HuH-7 (cell line): Measurements from ENCODE around the gene MMP8.
A peak's percentile ranks its signal among the peaks of the same experiment; 100 is the strongest.

ENCODE experiments used
- DNase-seq: peaks from one replicate; pipeline ENCODE4 v3.0.0; 2011; ENCODE audit warnings: low spot score

The MMP8 gene

DNA sequence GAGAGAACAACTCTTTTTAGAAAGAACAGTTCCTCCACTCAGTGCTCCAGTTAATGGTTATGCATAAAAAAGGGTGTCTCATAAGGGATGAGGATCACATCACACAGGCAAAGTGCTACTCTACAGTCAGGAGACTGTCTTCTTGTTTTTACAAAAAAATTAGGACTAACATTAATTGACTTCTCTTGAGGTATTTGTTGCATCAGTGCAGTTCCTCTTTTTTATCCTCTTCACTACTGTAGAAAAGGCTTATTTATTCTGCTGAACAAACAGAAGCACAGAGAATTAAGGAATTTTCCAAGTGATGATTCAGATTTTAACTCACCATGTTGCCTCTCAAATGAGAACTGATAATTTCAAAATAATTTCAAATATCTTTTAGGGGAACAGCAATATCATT is 1.9 kb downstream of the MMP8 start:
- no peak for DNase-seq

- DNase-seq: no peak
Measured at GRCh38 chr11:102719620-102720277, 5.0 kb downstream of the MMP8 start.

DNA sequence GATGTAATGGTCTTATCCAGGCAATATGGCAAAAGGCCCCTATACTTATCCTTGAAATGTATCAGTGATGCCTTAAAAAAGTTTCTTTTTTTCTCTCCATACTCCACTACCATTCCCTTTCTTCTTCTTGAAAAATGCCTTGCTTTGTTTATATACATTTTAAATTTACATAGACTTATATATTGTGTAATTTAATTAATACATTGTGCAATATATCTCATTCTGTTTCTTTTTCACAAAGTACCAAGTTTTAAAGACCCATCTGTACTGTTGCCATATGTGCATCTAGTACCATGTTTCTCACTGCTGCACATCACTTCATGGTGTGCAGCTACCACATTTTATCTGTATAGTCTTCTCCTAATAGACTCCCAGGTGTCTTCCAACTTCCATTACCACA is 7.5 kb downstream of the MMP8 start:
- no peak for DNase-seq

GRCh38 chr11:102716527-102716926 is 8.2 kb downstream of the MMP8 start:
- DNase-seq: no peak

DNA sequence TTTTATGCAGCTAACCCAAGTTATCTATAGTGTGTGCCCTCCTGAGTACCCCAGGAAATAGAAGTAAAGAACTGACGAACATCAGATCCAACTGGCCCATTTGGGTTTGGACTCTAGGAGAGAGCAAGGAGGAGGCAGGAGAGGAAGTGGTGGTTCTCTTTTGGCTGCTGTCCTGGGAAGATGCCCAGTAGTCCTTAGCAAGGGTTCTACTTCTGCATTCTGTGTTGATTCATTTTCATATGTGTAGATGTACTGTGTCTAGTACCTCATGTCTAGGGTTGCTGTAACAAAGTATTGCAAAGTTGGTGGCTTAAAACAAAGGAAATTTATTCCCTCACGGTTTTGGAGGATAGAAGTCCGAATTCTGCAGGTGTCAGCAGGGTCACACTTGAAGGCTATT is 12.6 kb downstream of the MMP8 start:
- no peak for DNase-seq

DNA sequence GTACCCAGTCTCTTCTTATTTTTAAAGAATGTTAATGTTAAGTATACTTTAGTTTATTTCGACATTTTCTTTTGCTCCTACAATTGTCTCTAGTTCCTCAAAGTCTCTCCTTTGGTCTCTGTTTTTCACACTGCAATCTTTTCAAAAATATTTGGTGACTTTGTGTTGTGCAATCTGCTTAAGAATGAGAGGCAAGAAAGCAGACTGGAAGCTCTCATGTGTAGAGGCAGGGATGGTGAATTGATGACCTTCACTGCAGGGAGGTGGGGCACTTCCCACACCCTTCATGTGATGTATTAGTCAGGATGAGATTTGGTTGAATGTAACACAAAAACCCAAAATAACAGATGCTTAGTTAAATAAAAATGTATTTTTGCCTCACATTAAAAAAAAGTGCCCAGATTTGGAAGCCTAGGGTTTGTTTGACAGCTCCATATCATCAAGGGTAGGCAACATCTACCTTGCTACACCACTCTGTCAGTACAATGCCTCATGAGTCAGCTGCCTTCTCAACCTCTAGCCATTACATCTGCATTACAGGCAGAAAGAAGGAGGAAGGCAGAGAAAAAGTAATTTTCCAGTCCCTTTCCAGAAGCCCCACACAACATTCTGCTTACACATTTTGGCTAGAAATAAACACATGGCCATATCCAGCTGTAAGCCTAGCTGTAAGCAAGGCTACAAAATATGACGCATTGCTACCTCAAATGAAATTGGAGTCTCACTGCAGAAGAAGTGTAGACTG is 15.4 kb downstream of the MMP8 start:
- no peak for DNase-seq

GRCh38 chr11:102708654-102709053 is 16.1 kb downstream of the MMP8 start:
- DNase-seq: no peak

- DNase-seq: no peak
Measured at GRCh38 chr11:102705626-102706025, 19.1 kb downstream of the MMP8 start, which contains the start of gene MMP27. TSS of gene MMP27 (minus strand) at chr11:102705769. CDS start at chr11:102705714, 55 bp downstream.

GRCh38 chr11:102704841-102705240 is 19.9 kb downstream of the MMP8 start:
- DNase-seq: no peak

GRCh38 chr11:102703826-102704493 is 20.8 kb downstream of the MMP8 start:
- no peak for DNase-seq

DNA sequence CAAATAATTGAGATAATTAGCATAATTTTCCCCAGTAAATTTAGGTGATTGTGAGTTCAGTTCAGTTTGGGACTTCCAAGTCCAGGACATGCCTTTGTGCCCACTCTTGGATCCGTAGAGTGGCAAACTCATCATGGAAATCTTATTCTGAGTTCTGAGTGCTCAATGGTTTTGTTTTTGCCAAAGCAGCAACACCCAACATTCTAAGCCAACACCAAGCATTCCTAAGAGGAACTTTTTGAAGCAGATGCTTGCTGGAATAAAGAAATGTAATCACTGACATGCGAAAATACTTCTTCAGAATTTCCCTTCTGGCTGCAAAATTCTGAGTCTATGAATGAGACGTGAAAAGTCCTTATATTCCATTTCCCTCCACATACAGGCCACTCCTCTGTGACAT is 29.6 kb downstream of the MMP8 start:
- DNase-seq: no peak

DNA sequence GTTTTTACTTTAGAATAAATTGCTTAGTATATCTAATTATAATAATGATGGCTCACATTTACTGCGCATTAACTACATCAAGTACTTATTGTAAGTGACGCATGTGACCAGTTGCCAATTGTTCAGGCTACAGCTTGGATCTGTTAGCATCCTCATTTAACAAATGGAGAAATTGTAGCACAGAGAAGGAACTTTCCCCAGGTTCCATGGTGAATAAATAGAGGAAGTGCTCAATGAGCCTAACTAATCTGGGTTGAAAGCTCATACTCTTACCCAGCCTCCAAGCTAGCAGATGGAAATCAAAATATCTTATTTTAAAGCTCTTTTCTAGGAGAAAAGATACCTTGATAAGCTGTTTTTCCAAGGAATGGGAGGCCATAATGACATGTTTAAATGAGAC is 39.0 kb downstream of the MMP8 start:
- no peak for DNase-seq

DNA sequence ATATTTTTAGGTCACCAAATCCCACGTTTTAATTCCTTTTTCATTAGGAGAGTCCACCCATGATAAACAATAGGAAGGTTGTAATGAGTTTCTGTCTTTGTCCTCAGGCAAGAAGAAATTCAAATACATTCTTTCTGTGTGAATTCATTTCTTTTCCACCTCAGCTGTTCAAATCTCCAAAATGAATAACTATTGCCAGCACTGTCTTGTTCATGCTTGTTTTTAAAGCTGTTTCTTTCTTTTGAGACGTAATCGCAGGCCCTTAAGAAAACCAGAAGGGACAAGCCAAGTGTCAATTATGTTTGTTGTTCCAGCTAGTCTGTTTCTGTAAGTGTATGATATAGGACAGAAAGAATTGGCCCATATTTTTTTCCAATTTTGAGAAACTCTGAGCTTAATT is 39.4 kb downstream of the MMP8 start:
- DNase-seq: no peak

DNA sequence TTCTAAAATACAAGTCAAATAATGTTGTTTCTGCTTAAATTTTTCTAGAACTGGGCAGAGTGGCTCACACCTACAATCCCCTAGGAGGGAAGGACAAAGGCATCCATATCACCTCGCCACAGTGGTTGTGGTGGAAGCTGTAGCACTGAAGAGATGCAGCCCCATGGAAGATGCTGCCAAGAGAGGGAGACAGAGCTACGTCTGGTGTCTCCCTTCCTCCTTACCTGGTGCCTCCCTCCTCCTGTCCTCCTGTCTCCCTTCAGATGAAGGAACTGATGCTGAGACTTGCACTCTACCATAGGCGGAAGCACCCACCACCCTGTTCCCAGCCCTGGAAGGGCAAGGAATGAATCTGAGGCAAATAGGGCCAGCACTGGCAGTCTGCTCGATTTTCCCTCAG is 41.5 kb downstream of the MMP8 start:
- DNase-seq: peak; percentile 5

DNA sequence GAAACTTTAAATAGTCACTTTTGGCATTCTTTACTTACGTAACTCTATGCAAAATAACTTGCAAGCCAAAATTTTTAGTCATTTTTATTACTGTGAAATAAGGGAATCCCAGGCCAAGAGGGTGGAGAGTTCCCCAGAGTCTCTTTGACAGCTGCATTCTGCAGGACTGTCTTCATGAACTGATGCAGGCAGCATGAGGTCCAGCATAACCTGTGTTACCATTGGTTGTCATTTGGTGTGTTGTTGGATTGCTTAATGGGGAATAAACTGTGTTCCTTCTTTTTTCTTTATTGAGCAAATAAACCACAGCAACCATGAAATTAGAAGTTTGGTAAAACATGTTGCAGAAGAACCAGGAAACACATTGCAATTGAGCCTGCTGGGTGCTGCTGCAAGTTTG is 43.8 kb downstream of the MMP8 start:
- DNase-seq: no peak

DNA sequence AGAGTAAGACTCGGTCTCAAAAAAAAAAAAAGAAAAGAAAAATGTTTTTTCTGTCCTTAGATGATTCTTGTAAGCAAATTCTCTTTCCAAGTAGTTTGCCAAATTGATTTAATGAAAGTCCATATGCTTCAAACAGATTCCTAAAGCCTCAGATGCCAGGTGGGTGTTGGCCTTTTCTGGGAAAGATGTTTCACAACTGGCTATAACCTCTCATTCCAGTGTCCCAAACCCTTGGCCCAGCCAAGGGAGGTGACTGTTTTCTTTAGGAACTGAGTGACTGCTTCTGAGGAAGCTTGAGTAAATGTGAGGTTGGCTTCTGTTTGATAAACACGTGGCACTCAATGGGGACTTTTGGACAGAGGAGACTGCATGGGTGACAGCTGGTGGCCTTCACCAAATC is 46.7 kb downstream of the MMP8 start:
- no peak for DNase-seq

DNA sequence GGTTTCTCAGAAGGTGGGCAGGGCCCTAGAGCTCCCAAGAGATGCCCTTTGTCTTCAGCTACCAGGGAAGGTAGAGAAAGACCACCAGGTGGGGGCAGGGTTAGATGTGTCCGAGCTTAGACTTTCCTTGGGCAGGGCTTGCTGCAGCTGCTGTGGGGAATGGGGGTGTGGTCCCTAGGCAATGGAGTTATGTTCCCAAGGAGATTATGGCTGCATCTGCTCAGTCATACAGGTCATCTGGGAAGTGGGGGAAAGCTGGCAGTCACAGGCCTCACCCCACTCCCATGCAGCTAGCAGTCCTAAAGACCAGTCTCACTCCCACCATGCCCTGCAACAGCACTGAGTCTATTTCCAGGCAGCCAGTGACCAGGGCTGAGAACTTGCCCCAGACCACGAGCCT is 48.7 kb downstream of the MMP8 start:
- DNase-seq: no peak

DNA sequence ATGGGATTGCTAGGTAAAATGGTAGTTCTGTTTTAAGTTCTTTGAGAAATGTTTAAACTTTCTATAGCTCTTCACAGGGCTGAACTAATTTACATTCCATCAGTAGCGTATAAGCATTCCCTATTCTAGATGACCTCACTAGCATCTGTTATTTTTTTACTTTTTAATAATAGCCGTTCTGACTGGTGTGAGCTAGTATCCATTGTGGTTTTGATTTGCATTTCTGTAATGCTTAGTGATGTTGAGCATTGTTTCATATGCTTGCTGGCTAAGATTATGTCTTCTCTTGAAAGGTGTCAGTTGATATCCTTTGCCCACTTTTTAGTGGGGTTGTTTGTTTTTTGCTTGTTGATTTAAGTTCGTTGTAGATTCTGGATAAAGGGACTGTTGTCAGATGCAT is 55.1 kb downstream of the MMP8 start:
- no peak for DNase-seq

DNA sequence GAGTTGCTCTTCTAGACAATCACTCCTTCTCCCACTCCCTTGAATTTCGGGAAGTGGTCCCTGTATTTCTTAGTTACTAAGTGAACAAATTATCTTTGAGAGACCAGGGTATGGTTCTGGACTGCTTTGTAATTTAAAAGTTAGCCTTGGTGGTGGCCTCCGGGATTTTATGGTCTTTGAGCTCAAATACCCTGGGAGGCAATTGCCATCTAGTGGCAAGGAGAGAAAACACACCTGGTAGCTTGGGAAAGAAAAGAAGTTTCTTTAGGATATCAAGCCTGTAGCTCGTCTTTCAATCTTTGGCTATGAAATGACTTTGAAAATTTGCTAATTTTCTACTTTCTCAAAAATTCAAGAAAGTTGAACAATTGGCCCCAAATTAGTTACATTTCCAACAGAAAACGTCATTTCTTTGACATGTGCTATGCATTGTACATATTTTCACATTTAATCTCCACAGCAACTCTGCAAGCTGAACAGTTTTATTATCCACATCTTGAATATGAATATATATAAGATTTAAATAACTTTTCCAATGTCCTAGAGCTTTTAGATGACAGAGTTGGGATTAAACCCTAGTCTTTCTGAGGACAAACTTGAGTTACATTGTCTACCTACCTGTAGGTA is 58.3 kb downstream of the MMP8 start:
- peak; percentile 45 for DNase-seq

DNA sequence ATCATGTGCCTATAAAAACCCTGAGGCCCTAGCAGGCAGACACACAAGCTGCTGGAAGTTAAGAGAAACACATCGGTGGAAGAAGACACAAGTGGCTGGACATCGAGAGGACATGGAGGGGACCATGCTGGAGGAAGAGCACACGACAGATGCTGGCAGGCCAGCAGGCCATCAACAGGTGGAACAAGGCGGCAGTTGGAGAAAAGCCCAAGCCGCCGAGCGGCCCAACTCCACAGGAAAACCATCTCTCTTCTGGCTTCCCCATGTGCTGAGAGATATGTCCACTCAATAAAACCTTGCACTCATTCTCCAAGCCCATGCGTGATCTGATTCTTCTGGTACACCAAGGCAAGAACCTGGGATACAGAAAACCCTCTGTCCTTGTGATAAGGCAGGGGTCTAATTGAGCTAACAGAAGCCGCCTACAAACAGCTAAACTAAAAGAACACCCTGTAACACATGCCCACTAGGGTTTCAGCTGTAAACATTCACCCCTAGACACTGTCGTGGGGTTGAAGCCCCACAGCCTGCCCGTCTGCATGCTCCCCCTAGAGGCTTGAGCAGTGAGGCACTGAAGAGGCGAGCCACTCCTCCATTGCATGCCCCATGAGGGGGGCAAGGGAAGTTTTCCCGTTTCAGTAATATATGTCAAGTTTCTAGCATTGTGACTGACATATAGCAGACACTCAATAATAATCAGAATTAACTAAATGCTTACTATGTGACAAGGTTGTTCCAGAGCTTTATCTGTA is 60.6 kb downstream of the MMP8 start:
- DNase-seq: no peak

- DNase-seq: no peak
Measured at GRCh38 chr11:102662607-102663006, 62.1 kb downstream of the MMP8 start.
